ENCODE results near the gene CELF5. TPM values are rescaled to one million over a fixed set of nuclear protein-coding genes. Genes with fewer than 3 reads are reported as not detected.

Gene CELF5
- total and polyA plus RNA-seq, 7 donors, result under 0.01 to 1.1 (median 0.37) TPM; not detected in 1

GRCh38 chr19:3310280-3310679, 85.8 kb downstream of the CELF5 start:
- no peak for TF ChIP-seq EP300 (IDR thresholded peaks at IDR 0.05)
- TF ChIP-seq POLR2AphosphoS5 (IDR thresholded peaks at IDR 0.05), result no peak
- no peak for TF ChIP-seq CTCF (IDR thresholded peaks at IDR 0.05)
- TF ChIP-seq POLR2A (IDR thresholded peaks at IDR 0.05), result no peak
- intact Hi-C loops (cut with DNase I), result no loop called here
- WGBS, 2 donors, result 62 to 76% methylated on average over 1 of the region's 1 CpG
- Histone ChIP-seq H3K9me3 (no peaks in the 10 kb centered on the region), H3K4me1 (peaks cover 0 to 1% (median under 1%) of the 10 kb centered on the region in 4 donors), H3K27ac (no peak overlapping the region), H3K27me3 (peaks cover 10 to 76% (median 42%) of the 10 kb centered on the region in 3 donors), H3K36me3 (no peaks in the 10 kb centered on the region), H3K4me3 (no peak overlapping the region)
- DNase-seq, result no peak

DNA sequence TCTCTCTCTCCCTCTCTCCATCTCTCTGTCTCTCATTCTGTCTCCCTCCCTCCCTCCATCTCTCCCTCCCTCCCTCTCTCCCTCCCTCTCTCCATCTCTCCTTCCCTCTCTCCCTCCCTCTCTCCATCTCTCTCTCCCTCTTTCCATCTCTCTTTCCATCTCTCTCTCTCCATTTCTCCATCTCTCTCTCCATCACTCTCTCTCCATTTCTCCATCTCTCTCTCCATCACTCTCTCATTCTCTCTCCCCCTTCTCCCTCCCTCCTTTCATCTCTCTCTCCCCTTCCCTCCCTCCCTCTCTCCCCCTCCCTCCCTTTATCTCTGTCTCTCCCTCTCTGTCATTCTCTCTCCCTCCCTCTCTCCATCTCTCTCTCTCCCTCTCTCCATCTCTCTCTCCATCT, 86.2 kb downstream of the CELF5 start:
- no peak for DNase-seq
- H3K9me3 ChIP-seq, result no peaks in the 10 kb centered on the region
- no peak overlapping the region for H3K4me3 ChIP-seq
- intact Hi-C loops (cut with DNase I), result no loop called here
- H3K27ac ChIP-seq, result no peak overlapping the region
- peaks cover 10 to 81% (median 46%) of the 10 kb centered on the region in 3 donors for H3K27me3 ChIP-seq
- TF ChIP-seq EP300 (IDR thresholded peaks at IDR 0.05), result no peak
- no peaks in the 10 kb centered on the region for H3K36me3 ChIP-seq
- H3K4me1 ChIP-seq, result no peaks in the 10 kb centered on the region

DNA sequence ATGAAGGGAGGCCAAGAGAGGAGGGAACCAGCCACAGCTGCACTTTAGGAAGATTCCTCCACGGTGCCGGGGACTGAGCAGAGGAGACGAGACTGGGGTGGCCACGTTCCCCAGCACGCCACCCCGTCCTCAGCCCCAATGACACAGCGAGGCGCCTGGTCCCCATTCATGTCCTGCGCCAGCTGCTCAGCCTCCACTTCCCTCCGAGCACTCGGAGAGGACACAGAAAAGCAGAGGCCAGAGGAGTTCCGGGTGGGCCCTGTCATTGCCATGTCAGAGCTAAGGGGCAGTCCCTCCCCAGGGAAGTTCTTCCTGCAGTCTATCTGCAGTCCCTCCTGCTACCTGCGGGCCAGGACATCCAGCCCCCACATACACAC, 88.7 kb downstream of the CELF5 start:
- H3K27me3 ChIP-seq, result peaks cover 10 to 79% (median 47%) of the 10 kb centered on the region in 3 donors
- no peaks in the 10 kb centered on the region for H3K4me1 ChIP-seq
- no peak overlapping the region for H3K27ac ChIP-seq
- H3K36me3 ChIP-seq, result no peaks in the 10 kb centered on the region
- intact Hi-C loops (cut with DNase I), result no loop called here
- no peak for DNase-seq
- no peaks in the 10 kb centered on the region for H3K9me3 ChIP-seq
- no peak for TF ChIP-seq CTCF (IDR thresholded peaks at IDR 0.05)
- TF ChIP-seq EP300 (IDR thresholded peaks at IDR 0.05), result no peak
- TF ChIP-seq POLR2AphosphoS5 (IDR thresholded peaks at IDR 0.05), result no peak
- no peak for TF ChIP-seq POLR2A (IDR thresholded peaks at IDR 0.05)
- no peak overlapping the region for H3K4me3 ChIP-seq
- 79 to 82% methylated on average over 13 of the region's 13 CpGs for WGBS, 2 donors

- intact Hi-C loops (cut with DNase I), result no loop called here
These were observed 90.7 kb downstream of the CELF5 start for GRCh38 chr19:3314962-3315675.

DNA sequence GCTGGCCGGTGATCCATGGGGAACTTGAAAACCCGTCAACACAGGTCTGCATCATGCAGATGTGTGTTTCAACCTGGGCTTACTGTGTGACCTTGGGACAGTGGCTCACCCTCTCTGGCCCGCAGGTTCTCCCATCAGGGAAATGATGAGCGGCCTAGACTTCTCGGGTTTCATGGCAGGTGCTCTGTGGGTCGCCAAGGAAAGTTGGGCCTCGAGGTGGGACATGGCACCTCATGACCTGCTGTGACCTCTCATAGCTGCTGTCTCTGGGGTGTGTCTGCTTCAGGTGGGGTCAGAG, 91.2 kb downstream of the CELF5 start:
- no peak for DNase-seq
- WGBS, 2 donors, result 80 to 83% methylated on average over 7 of the region's 7 CpGs
- Histone ChIP-seq H3K4me1 (no peaks in the 10 kb centered on the region), H3K27me3 (peaks cover 10 to 87% (median 59%) of the 10 kb centered on the region in 3 donors), H3K36me3 (no peaks in the 10 kb centered on the region), H3K27ac (no peak overlapping the region), H3K4me3 (no peak overlapping the region), H3K9me3 (no peaks in the 10 kb centered on the region)
- no peak for TF ChIP-seq CTCF (IDR thresholded peaks at IDR 0.05)
- no peak for TF ChIP-seq EP300 (IDR thresholded peaks at IDR 0.05)
- intact Hi-C loops (cut with DNase I), result no loop called here

More at GRCh38 chr19:3314962-3315675, 90.7 kb downstream of the CELF5 start:
- TF ChIP-seq POLR2AphosphoS5 (IDR thresholded peaks at IDR 0.05), result no peak
- TF ChIP-seq CTCF (IDR thresholded peaks at IDR 0.05), result no peak
- no peak for TF ChIP-seq EP300 (IDR thresholded peaks at IDR 0.05)
- TF ChIP-seq POLR2A (IDR thresholded peaks at IDR 0.05), result no peak
- no peak overlapping the region for H3K4me3 ChIP-seq
- no peaks in the 10 kb centered on the region for H3K4me1 ChIP-seq
- no peak for DNase-seq
- WGBS, 2 donors, result 75 to 82% methylated on average over 30 of the region's 30 CpGs
- H3K36me3 ChIP-seq, result no peaks in the 10 kb centered on the region
- H3K9me3 ChIP-seq, result no peaks in the 10 kb centered on the region
- no peak overlapping the region for H3K27ac ChIP-seq
- H3K27me3 ChIP-seq, result peaks cover 10 to 82% (median 54%) of the 10 kb centered on the region in 3 donors

Measured in sigmoid colon (tissue), 7 donors.